MV-4-11 (cell line): ENCODE data around the gene PIAS4.
A peak's percentile ranks its signal among the peaks of the same experiment; 100 is the strongest.

Source experiments
- DNase-seq: peaks from one replicate; lab custom pipeline; 2025; lab: John Stamatoyannopoulos, UW

The PIAS4 gene

GRCh38 chr19:4042731-4043082 is 35.2 kb downstream of the PIAS4 start:
- no peak for DNase-seq

GRCh38 chr19:4043401-4043800 is 35.9 kb downstream of the PIAS4 start:
- DNase-seq, result no peak

GRCh38 chr19:4043966-4044715 is 36.6 kb downstream of the PIAS4 start:
- no peak for DNase-seq

- DNase-seq, result no peak
These were observed 37.5 kb downstream of the PIAS4 start for GRCh38 chr19:4044990-4045465.

GRCh38 chr19:4045597-4046361 is 38.2 kb downstream of the PIAS4 start:
- no peak for DNase-seq

GRCh38 chr19:4046362-4046691 is 38.8 kb downstream of the PIAS4 start:
- DNase-seq, result no peak

- DNase-seq, result no peak
These were observed 39.6 kb downstream of the PIAS4 start for GRCh38 chr19:4046946-4047683.

GRCh38 chr19:4049432-4049831 is 41.9 kb downstream of the PIAS4 start:
- no peak for DNase-seq

GRCh38 chr19:4051175-4052101 is 43.9 kb downstream of the PIAS4 start:
- peak; percentile 97 for DNase-seq

- DNase-seq, result peak; percentile 82
These were observed 44.8 kb downstream of the PIAS4 start for GRCh38 chr19:4052114-4052992.

GRCh38 chr19:4052993-4053422 is 45.5 kb downstream of the PIAS4 start:
- peak; percentile 61 for DNase-seq

- no peak for DNase-seq
These were observed 46.1 kb downstream of the PIAS4 start for GRCh38 chr19:4053423-4054324.

- DNase-seq, result no peak
These were observed 47.1 kb downstream of the PIAS4 start for GRCh38 chr19:4054441-4055208.

- no peak for DNase-seq
These were observed 47.6 kb downstream of the PIAS4 start for GRCh38 chr19:4055209-4055552.

- peak; percentile 83 for DNase-seq
These were observed 50.6 kb downstream of the PIAS4 start for GRCh38 chr19:4057931-4058692.

GRCh38 chr19:4058693-4059452 is 51.3 kb downstream of the PIAS4 start:
- no peak for DNase-seq

- DNase-seq, result no peak
These were observed 51.9 kb downstream of the PIAS4 start for GRCh38 chr19:4059453-4059871.
